IPS-18c (cell line): ENCODE data around the gene ATL2.

Source experiments
- H3K4me3 ChIP-seq: 2 replicates; pipeline ENCODE4 v1.7.0; 2013; ENCODE audit warnings: low read depth, mild to moderate bottlenecking, low read length, moderate library complexity; ENCODE audit not compliant: insufficient read depth
- H3K9me3 ChIP-seq: one replicate; pipeline ENCODE4 v1.6.1; 2013; ENCODE audit warnings: mild to moderate bottlenecking, low read length, moderate library complexity; ENCODE audit not compliant: control insufficient read depth, insufficient read depth

ATL2 gene

GRCh38 chr2:38246105-38246504, 131.0 kb downstream of the ATL2 start:
- H3K9me3 ChIP-seq, result no peaks in the 10 kb centered on the region

GRCh38 chr2:38245114-38245641, 131.9 kb downstream of the ATL2 start:
- no peaks in the 10 kb centered on the region for H3K9me3 ChIP-seq
- no peak overlapping the region for H3K4me3 ChIP-seq

More at GRCh38 chr2:38246105-38246504, 131.0 kb downstream of the ATL2 start:
- H3K4me3 ChIP-seq, result no peak overlapping the region

- Histone ChIP-seq H3K4me3 (no peak overlapping the region), H3K9me3 (no peaks in the 10 kb centered on the region)
Measured at GRCh38 chr2:38244301-38244700, 132.8 kb downstream of the ATL2 start.
